H1 (cell line): Measurements from ENCODE around the gene FOXS1. TPM values are rescaled to one million over a fixed set of nuclear protein-coding genes. Genes with fewer than 3 reads are reported as not detected.

Experiments
- CTCF ChIA-PET: fragments of 300-600 bp; sonication (Branson Sonifier 250); formaldehyde crosslinking; loops from one replicate; lab custom pipeline; 2021; ENCODE audit not compliant: partially characterized antibody; lab: Charles Lee
- POLR2A ChIA-PET: fragments of 300-600 bp; sonication (Branson Sonifier 250); formaldehyde crosslinking; loops from one replicate; lab custom pipeline; 2021; ENCODE audit warnings: inconsistent platforms; ENCODE audit not compliant: partially characterized antibody; lab: Charles Lee
- DNase-seq, 2 experiments: peaks; one replicate each; pipeline versions ENCODE4 v3.0.0 to v3.0.0-alpha.2; 2010 to 2022; ENCODE audit warnings: low spot score in 2 of 2, low read depth in 1 of 2, mixed read lengths in 1 of 2
- FAIRE-seq: peaks from 2 replicates; lab custom pipeline; 2011; peaks lifted over from hg19 to GRCh38; lab: Jason Lieb, UNC
- H2AFZ ChIP-seq: 2 replicates; pipeline ENCODE4 v1.8.1; 2012; ENCODE audit warnings: low read length, inconsistent platforms
- H2AK5ac ChIP-seq: 2 replicates; pipeline ENCODE4 v1.6.1; 2013; ENCODE audit warnings: low read depth, low read length
- H2BK120ac ChIP-seq: replicated peaks from 2 replicates; pipeline ENCODE3; 2013; ENCODE audit warnings: low read depth, low read length, inconsistent platforms
- H2BK12ac ChIP-seq: 2 replicates; pipeline ENCODE4 v1.6.1; 2013; ENCODE audit warnings: low read depth, low read length
- H2BK15ac ChIP-seq: 2 replicates; pipeline ENCODE4 v1.6.1; 2013; ENCODE audit warnings: low read length
- H2BK20ac ChIP-seq: 2 replicates; pipeline ENCODE4 v1.6.1; 2013; ENCODE audit warnings: low read length
- H2BK5ac ChIP-seq: 2 replicates; pipeline ENCODE4 v1.6.1; 2013; ENCODE audit warnings: low read depth, low read length
- H3K14ac ChIP-seq: 2 replicates; pipeline ENCODE4 v1.6.1; 2013; ENCODE audit warnings: inconsistent platforms; ENCODE audit not compliant: insufficient read length
- H3K18ac ChIP-seq: 2 replicates; pipeline ENCODE4 v1.6.1; 2013; ENCODE audit warnings: low read length; ENCODE audit errors: extremely low read depth
- H3K23ac ChIP-seq: 2 replicates; pipeline ENCODE4 v1.6.1; 2013; ENCODE audit warnings: inconsistent platforms; ENCODE audit not compliant: insufficient read length
- H3K23me2 ChIP-seq: 2 replicates; pipeline ENCODE4 v1.6.1; 2013; ENCODE audit warnings: low read depth, low read length
- H3K27ac ChIP-seq: 2 replicates; pipeline ENCODE4 v1.6.1; 2011; ENCODE audit warnings: low read depth, low read length, inconsistent platforms
- H3K27me3 ChIP-seq, 4 experiments: replicated peaks in 1 of 4; 1 replicate in 1 of 4; 2 replicates in 3 of 4; pipeline versions ENCODE4 v1.6.1 to v1.8.1; 2011 to 2013; ENCODE audit warnings: low read length in 3 of 4, mild to moderate bottlenecking in 3 of 4, inconsistent platforms in 2 of 4, mixed read lengths in 2 of 4, moderate library complexity in 1 of 4; ENCODE audit not compliant: control insufficient read depth in 3 of 4, insufficient read depth in 3 of 4; ENCODE audit errors: extremely low read depth in 1 of 4
- H3K36me3 ChIP-seq, 4 experiments: 2 replicates each; pipeline versions ENCODE4 v1.6.1 to v1.8.1; 2011 to 2013; ENCODE audit warnings: mild to moderate bottlenecking in 4 of 4, low read length in 3 of 4, moderate library complexity in 2 of 4, control low read depth in 1 of 4, inconsistent platforms in 1 of 4; ENCODE audit not compliant: insufficient read depth in 4 of 4, control insufficient read depth in 2 of 4
- H3K4ac ChIP-seq: replicated peaks from 2 replicates; pipeline ENCODE3; 2013; ENCODE audit warnings: low read length, low read depth, mixed read lengths, inconsistent platforms; ENCODE audit not compliant: insufficient read length
- H3K4me1 ChIP-seq, 4 experiments: replicated peaks in 1 of 4; 1 replicate in 1 of 4; 2 replicates in 3 of 4; pipeline versions ENCODE4 v1.6.1 to v1.8.1; 2011 to 2013; ENCODE audit warnings: low read length in 3 of 4, inconsistent platforms in 2 of 4, mixed read lengths in 1 of 4; ENCODE audit not compliant: insufficient read depth in 4 of 4, control insufficient read depth in 3 of 4
- H3K4me2 ChIP-seq, 2 experiments: 2 replicates each; pipeline versions ENCODE4 v1.6.1 to v1.8.1; 2011 to 2013; ENCODE audit warnings: low read depth in 2 of 2, low read length in 2 of 2, control low read depth in 1 of 2, inconsistent platforms in 1 of 2, mild to moderate bottlenecking in 1 of 2; ENCODE audit not compliant: insufficient read depth in 1 of 2
- H3K4me3 ChIP-seq, 4 experiments: fragments of 200-600, 300-600 bp in 1 of 4; sonication (generic), shearing (Covaris generic), sonication (Bioruptor Twin) in 1 of 4; 2 replicates each; pipeline versions ENCODE4 v1.5.1 to v1.8.1; 2011 to 2016; ENCODE audit warnings: low read length in 4 of 4, low read depth in 3 of 4, control low read depth in 2 of 4, inconsistent platforms in 2 of 4, mild to moderate bottlenecking in 2 of 4, mixed read lengths in 1 of 4, moderate library complexity in 1 of 4; ENCODE audit not compliant: insufficient read depth in 2 of 4; ENCODE audit errors: extremely low read depth in 1 of 4
- H3K56ac ChIP-seq: replicated peaks from 2 replicates; pipeline ENCODE3; 2013; ENCODE audit warnings: low read depth, mild to moderate bottlenecking, mixed read lengths, low read length, inconsistent platforms; ENCODE audit not compliant: insufficient read length
- H3K79me1 ChIP-seq: 2 replicates; pipeline ENCODE4 v1.6.1; 2013; ENCODE audit warnings: low read depth, low read length, control low read depth
- H3K79me2 ChIP-seq, 2 experiments: 2 replicates each; pipeline versions ENCODE4 v1.6.1 to v1.8.1; 2012 to 2013; ENCODE audit warnings: low read length in 2 of 2, mild to moderate bottlenecking in 2 of 2, inconsistent platforms in 1 of 2; ENCODE audit not compliant: insufficient read depth in 2 of 2, control insufficient read depth in 1 of 2
- H3K9ac ChIP-seq, 4 experiments: replicated peaks in 1 of 4; 1 replicate in 1 of 4; 2 replicates in 3 of 4; pipeline versions ENCODE4 v1.6.1 to v1.8.1; 2011 to 2013; ENCODE audit warnings: low read depth in 3 of 4, low read length in 3 of 4, control low read depth in 2 of 4, mild to moderate bottlenecking in 2 of 4, moderate library complexity in 2 of 4, inconsistent platforms in 1 of 4; ENCODE audit errors: extremely low read depth in 1 of 4
- H3K9me3 ChIP-seq, 2 experiments: 2 replicates each; pipeline versions ENCODE4 v1.6.1 to v1.8.1; 2012 to 2013; ENCODE audit warnings: mild to moderate bottlenecking in 2 of 2, moderate library complexity in 2 of 2, control low read depth in 1 of 2, inconsistent platforms in 1 of 2, low read depth in 1 of 2, low read length in 1 of 2, mixed read lengths in 1 of 2; ENCODE audit not compliant: insufficient read depth in 2 of 2
- H4K20me1 ChIP-seq, 2 experiments: replicated peaks in 1 of 2; 2 replicates each; pipeline versions ENCODE3 to v1.8.1; 2011 to 2013; ENCODE audit warnings: inconsistent platforms in 2 of 2, low read length in 2 of 2, mild to moderate bottlenecking in 1 of 2; ENCODE audit not compliant: insufficient read depth in 2 of 2, control insufficient read depth in 1 of 2
- H4K5ac ChIP-seq: 2 replicates; pipeline ENCODE4 v1.6.1; 2013; ENCODE audit warnings: low read length, low read depth, mixed read lengths, inconsistent platforms; ENCODE audit not compliant: insufficient read length
- H4K8ac ChIP-seq: 2 replicates; pipeline ENCODE4 v1.8.0; 2013; ENCODE audit warnings: mild to moderate bottlenecking, moderate library complexity, low read length, inconsistent platforms; ENCODE audit not compliant: insufficient read depth; ENCODE audit errors: extremely low read depth
- H4K91ac ChIP-seq: replicated peaks from 2 replicates; pipeline ENCODE3; 2013; ENCODE audit warnings: low read length, mixed read lengths, inconsistent platforms; ENCODE audit not compliant: insufficient read length
- HDAC2 ChIP-seq, 2 experiments: fragments of 300-600 bp in 1 of 2; sonication (generic) in 1 of 2; IDR thresholded peaks; 2 replicates each; pipeline ENCODE4 v1.6.1; 2011 to 2012; ENCODE audit warnings: low read depth in 2 of 2, low read length in 2 of 2, mild to moderate bottlenecking in 2 of 2, moderate library complexity in 2 of 2, borderline replicate concordance in 1 of 2, inconsistent platforms in 1 of 2
- JUN ChIP-seq: IDR thresholded peaks from 2 replicates; pipeline ENCODE4 v1.6.1; 2011; ENCODE audit warnings: low read depth, mild to moderate bottlenecking, improper control_type of control experiment, low read length
- KDM5A ChIP-seq: fragments of 200-600 bp; IDR thresholded peaks from 2 replicates; pipeline ENCODE4 v1.7.1; 2012; ENCODE audit warnings: mild to moderate bottlenecking, low read length, inconsistent platforms, mixed read lengths
- MAX ChIP-seq: IDR thresholded peaks from 2 replicates; pipeline ENCODE4 v1.6.1; 2012; ENCODE audit warnings: inconsistent platforms
- RAD21 ChIP-seq, 2 experiments: IDR thresholded peaks in 1 of 2; conservative IDR thresholded peaks in 1 of 2; 2 replicates each; pipeline ENCODE4 v1.6.1; 2011; ENCODE audit warnings: low read depth in 2 of 2, low read length in 2 of 2, improper control_type of control experiment in 1 of 2, inconsistent platforms in 1 of 2, mild to moderate bottlenecking in 1 of 2, moderate library complexity in 1 of 2
- SAP30 ChIP-seq: fragments of 300-600 bp; sonication (generic); IDR thresholded peaks from 2 replicates; pipeline ENCODE4 v1.7.1; 2012; ENCODE audit warnings: low read length, moderate library complexity, mild to moderate bottlenecking, inconsistent platforms; ENCODE audit not compliant: insufficient read depth, insufficient replicate concordance
- SIN3A ChIP-seq, 2 experiments: IDR thresholded peaks in 1 of 2; conservative IDR thresholded peaks in 1 of 2; 2 replicates each; pipeline ENCODE4 v1.6.1; 2011 to 2012; ENCODE audit warnings: low read length in 2 of 2, improper control_type of control experiment in 1 of 2, low read depth in 1 of 2, mild to moderate bottlenecking in 1 of 2
- SP1 ChIP-seq: IDR thresholded peaks from 2 replicates; pipeline ENCODE4 v1.6.1; 2011; ENCODE audit warnings: low read depth, low read length
- TAF7 ChIP-seq: optimal IDR thresholded peaks from 2 replicates; pipeline ENCODE3; 2011; ENCODE audit warnings: low read depth, mild to moderate bottlenecking, inconsistent platforms, low read length, moderate library complexity, borderline replicate concordance
- WGBS, 2 experiments: shearing (Covaris generic) in 1 of 2; methylation state at CpG; one replicate each; pipeline versions ENCODE4 v1.1.6 to v1.1.7; 2013 to 2015; ENCODE audit warnings: low lambda C conversion rate in 2 of 2, mixed read lengths in 2 of 2, inconsistent platforms in 1 of 2, low coverage in 1 of 2, missing lambda C conversion rate in 1 of 2; ENCODE audit not compliant: insufficient replicate concordance in 2 of 2, insufficient coverage in 1 of 2, insufficient read length in 1 of 2; ENCODE audit errors: extremely low coverage in 1 of 2, missing lambda C conversion rate in 1 of 2; 5-methylcytosine and 5-hydroxymethylcytosine counted together
- polyA plus RNA-seq, 7 experiments: library from polyadenylated mRNA; depleted of rRNA in 3 of 7; stranded (reverse) in 5 of 7; unstranded in 2 of 7; fragments of >200 nt in 5 of 7; fragments of 200-250 nt in 2 of 7; gene quantifications; 1 replicate in 5 of 7; 2 replicates in 1 of 7; 4 replicates in 1 of 7; pipeline versions ENCODE4 v1.2.1 to v1.2.3, GENCODE V29; 2011 to 2013; ENCODE audit warnings: missing spikeins in 2 of 7, mixed read lengths in 2 of 7
- total RNA-seq: library from RNA; stranded (reverse); fragmentation: NEBNext Ultra II Directional; extraction: Animal tissue kit (Norgen Biotek cat#: 25700); gene quantifications from 2 replicates; pipeline ENCODE4 v1.2.1, GENCODE V29; 2021

Gene FOXS1
- total and polyA plus RNA-seq, 2 of the 8 experiments (the other 6 are each of a cell fraction or from before 2014, with no cell fraction given), result 0.45 TPM; not detected in 1

- H3K9me3 ChIP-seq, result no peaks in the 10 kb centered on the region
- H3K27me3 ChIP-seq, result no peaks in the 10 kb centered on the region
- no peak overlapping the region for H2AK5ac ChIP-seq
- H3K23ac ChIP-seq, result no peak overlapping the region
- H3K4me2 ChIP-seq, result no peak overlapping the region
- no peaks in the 10 kb centered on the region for H3K23me2 ChIP-seq
- H3K14ac ChIP-seq, result no peak overlapping the region
- no peaks in the 10 kb centered on the region for H3K79me1 ChIP-seq
- no peaks in the 10 kb centered on the region for H4K20me1 ChIP-seq
- H3K36me3 ChIP-seq, result no peaks in the 10 kb centered on the region; a peak in 1 of 8 replicates
- 0 out of 2 replicates have a peak overlapping the region, but pooled peaks have one; percentile 5 for H2BK5ac ChIP-seq
- no peak overlapping the region for H3K27ac ChIP-seq
- POLR2A ChIA-PET, result interaction anchor here (0.5 to 0.7 kb wide), 2 partner anchors 18 to 246 kb away, joined by 3 read pairs; no protein-coding TSS in a partner anchor
- H2BK120ac ChIP-seq, result no peak overlapping the region
- H3K9ac ChIP-seq, result no peak overlapping the region; a peak in 1 of 7 replicates
- no peak overlapping the region for H3K56ac ChIP-seq
- FAIRE-seq (peak; percentile 94), DNase-seq (peak; percentile 83 to 99)
- peaks cover 0 to 12% (median 10%) of the 10 kb centered on the region in 4 experiments; a peak in 5 of 7 replicates for H3K4me1 ChIP-seq
- H2AFZ ChIP-seq, result no peak overlapping the region
- whole genome bisulfite sequencing, 2 experiments, result 60% methylated on average over 14 of the region's 14 CpGs; no CpG with 5 or more reads in 1 of the 2 experiments
- no peaks in the 10 kb centered on the region for H3K79me2 ChIP-seq
- no peak overlapping the region for H2BK12ac ChIP-seq
- H4K5ac ChIP-seq, result no peak overlapping the region
- H3K4ac ChIP-seq, result no peak overlapping the region
- H2BK15ac ChIP-seq, result 0 out of 2 replicates have a peak overlapping the region, but pooled peaks have one; percentile 92
- no peak overlapping the region for H3K4me3 ChIP-seq
- no peak overlapping the region for H2BK20ac ChIP-seq
- CTCF ChIA-PET, result interaction anchor here (0.7 to 7.3 kb wide), 20 partner anchors 9 to 258 kb away, joined by 3 to 111 read pairs (median 4); partner anchors contain the start of genes FOXS1, MYLK2 and PDRG1
- H4K8ac ChIP-seq, result peak overlapping the region; percentile 66; the same call in 1 of the 2 replicates
- H4K91ac ChIP-seq, result no peak overlapping the region
- H3K18ac ChIP-seq, result peak overlapping the region; percentile 60
- TF ChIP-seq JUN (no peak), TAF7 (no peak), MAX (no peak), KDM5A (no peak), RAD21 (IDR thresholded peaks at IDR 0.05 in 1 of 2, conservative IDR thresholded peaks at IDR 0.05 in 1 of 2; ENCODE audit: low read depth in 2 of 2, low read length in 2 of 2) (peak; percentile 73 to 80), HDAC2 (IDR thresholded peaks at IDR 0.05; ENCODE audit: borderline replicate concordance in 1 of 2, low read depth in 2 of 2, low read length in 2 of 2) (peak in 1 of 2 experiments; percentile 94; a peak in 2 of 4 replicates), SAP30 (no peak), SIN3A (conservative IDR thresholded peaks at IDR 0.05 in 1 of 2, IDR thresholded peaks at IDR 0.05 in 1 of 2; ENCODE audit: low read depth in 1 of 2, low read length in 2 of 2) (no peak), SP1 (no peak)
Observed at GRCh38 chr20:31833130-31833930, 12.1 kb downstream of the FOXS1 start.
